Measurements from ENCODE around the gene RNF111.

Gene RNF111

GRCh38 chr15:59022188-59022587 lies 34.7 kb downstream of the RNF111 start:
- no peaks in the 10 kb centered on the region for H3K9me2 ChIP-seq (replicated peaks; ENCODE audit: low read depth, low read length)
- TF ChIP-seq EZH2phosphoT487 (IDR thresholded peaks at IDR 0.05; ENCODE audit: borderline replicate concordance) (no peak), CTCF (conservative IDR thresholded peaks at IDR 0.05; ENCODE audit: low read length) (no peak)
- H3K9ac ChIP-seq (ENCODE audit: low read depth, low read length, poor library complexity, severe bottlenecking): no peak overlapping the region
- H3K4me2 ChIP-seq (ENCODE audit: low read depth, low read length, poor library complexity, severe bottlenecking): no peak overlapping the region
- no peak overlapping the region for H3K4me3 ChIP-seq (ENCODE audit: low read length, poor library complexity, severe bottlenecking)
- peaks cover 4% of the 10 kb centered on the region for H3K4me1 ChIP-seq (ENCODE audit: insufficient read depth, low read length, poor library complexity, severe bottlenecking)
- H4K20me1 ChIP-seq (ENCODE audit: insufficient read depth, low read length, poor library complexity, severe bottlenecking): peaks cover 3% of the 10 kb centered on the region
- no peaks in the 10 kb centered on the region for H3F3A ChIP-seq (ENCODE audit: low read depth)
- peaks cover 36% of the 10 kb centered on the region for H3K79me2 ChIP-seq (ENCODE audit: insufficient read depth, low read length)
- no peaks in the 10 kb centered on the region for H3K9me3 ChIP-seq (ENCODE audit: insufficient read depth, low read depth, low read length)
- H3K36me3 ChIP-seq (ENCODE audit: insufficient read depth, low read length): peaks cover 11% of the 10 kb centered on the region; the same call in 1 of the 2 replicates
- H2AFZ ChIP-seq (ENCODE audit: low read length): no peak overlapping the region
- no peaks in the 10 kb centered on the region for H3K27me3 ChIP-seq (ENCODE audit: insufficient read depth, low read length, poor library complexity, severe bottlenecking)

- TF ChIP-seq EZH2phosphoT487 (IDR thresholded peaks at IDR 0.05; ENCODE audit: borderline replicate concordance) (no peak), CTCF (conservative IDR thresholded peaks at IDR 0.05; ENCODE audit: low read length) (no peak)
- Histone ChIP-seq H3F3A (ENCODE audit: low read depth) (no peaks in the 10 kb centered on the region), H3K27me3 (ENCODE audit: insufficient read depth, low read length, poor library complexity, severe bottlenecking) (no peaks in the 10 kb centered on the region), H4K20me1 (ENCODE audit: insufficient read depth, low read length, poor library complexity, severe bottlenecking) (no peaks in the 10 kb centered on the region), H2AFZ (ENCODE audit: low read length) (no peak overlapping the region), H3K9ac (ENCODE audit: low read depth, low read length, poor library complexity, severe bottlenecking) (no peak overlapping the region), H3K9me2 (replicated peaks; ENCODE audit: low read depth, low read length) (no peaks in the 10 kb centered on the region), H3K4me2 (ENCODE audit: low read depth, low read length, poor library complexity, severe bottlenecking) (no peak overlapping the region), H3K4me1 (ENCODE audit: insufficient read depth, low read length, poor library complexity, severe bottlenecking) (no peaks in the 10 kb centered on the region), H3K79me2 (ENCODE audit: insufficient read depth, low read length) (peaks cover 36% of the 10 kb centered on the region), H3K36me3 (ENCODE audit: insufficient read depth, low read length) (peaks cover 17% of the 10 kb centered on the region; the same call in 1 of the 2 replicates), H3K4me3 (ENCODE audit: low read length, poor library complexity, severe bottlenecking) (no peak overlapping the region), H3K9me3 (ENCODE audit: insufficient read depth, low read depth, low read length) (no peaks in the 10 kb centered on the region)
Measured at GRCh38 chr15:59026207-59026606, 38.7 kb downstream of the RNF111 start.

- Histone ChIP-seq H3K9ac (ENCODE audit: low read depth, low read length, poor library complexity, severe bottlenecking) (no peak overlapping the region), H3F3A (ENCODE audit: low read depth) (no peaks in the 10 kb centered on the region), H3K4me3 (ENCODE audit: low read length, poor library complexity, severe bottlenecking) (no peak overlapping the region), H3K9me3 (ENCODE audit: insufficient read depth, low read depth, low read length) (no peaks in the 10 kb centered on the region), H3K79me2 (ENCODE audit: insufficient read depth, low read length) (peaks cover 35% of the 10 kb centered on the region), H3K9me2 (replicated peaks; ENCODE audit: low read depth, low read length) (no peaks in the 10 kb centered on the region), H3K27me3 (ENCODE audit: insufficient read depth, low read length, poor library complexity, severe bottlenecking) (no peaks in the 10 kb centered on the region), H2AFZ (ENCODE audit: low read length) (no peak overlapping the region), H3K4me1 (ENCODE audit: insufficient read depth, low read length, poor library complexity, severe bottlenecking) (no peaks in the 10 kb centered on the region), H3K36me3 (ENCODE audit: insufficient read depth, low read length) (peaks cover 37% of the 10 kb centered on the region; the same call in 1 of the 2 replicates), H3K4me2 (ENCODE audit: low read depth, low read length, poor library complexity, severe bottlenecking) (no peak overlapping the region), H4K20me1 (ENCODE audit: insufficient read depth, low read length, poor library complexity, severe bottlenecking) (no peaks in the 10 kb centered on the region)
- TF ChIP-seq EZH2phosphoT487 (IDR thresholded peaks at IDR 0.05; ENCODE audit: borderline replicate concordance): no peak
- no peak for TF ChIP-seq CTCF (conservative IDR thresholded peaks at IDR 0.05; ENCODE audit: low read length)
Measured at GRCh38 chr15:59028387-59028955, 41.0 kb downstream of the RNF111 start.

Data from Loucy (cell line).